ENCODE measurements around the gene EFHC1. TPM values are rescaled to one million over a fixed set of nuclear protein-coding genes. Genes with fewer than 3 reads are reported as not detected.

Gene EFHC1
- total RNA-seq, 1 experiment from 2014 or later = 13.2 TPM

- Histone ChIP-seq H3K27ac (ENCODE audit: insufficient read length, low read depth, low read length) (no peak overlapping the region), H3K23ac (ENCODE audit: insufficient read length, low read depth, low read length) (no peak overlapping the region), H3K14ac (ENCODE audit: insufficient read depth, low read length) (no peak overlapping the region), H2BK15ac (ENCODE audit: low read depth, low read length) (no peak overlapping the region), H2BK12ac (ENCODE audit: insufficient read length, low read depth, low read length) (no peak overlapping the region), H3K56ac (ENCODE audit: insufficient read length, low read depth, low read length) (no peak overlapping the region), H4K8ac (replicated peaks; ENCODE audit: insufficient read length, low read depth, low read length) (no peak overlapping the region), H4K5ac (ENCODE audit: insufficient read length, low read depth, low read length) (no peak overlapping the region), H2AK5ac (ENCODE audit: insufficient read length, low read length) (no peak overlapping the region), H3K23me2 (ENCODE audit: insufficient read length, low read depth, low read length, poor library complexity, severe bottlenecking) (no peaks in the 10 kb centered on the region), H3K9ac (ENCODE audit: extremely low read depth, insufficient read length, low read length) (no peak overlapping the region), H3K79me2 (ENCODE audit: insufficient read depth, low read length) (peaks cover 2% of the 10 kb centered on the region; the same call in 1 of the 2 replicates), H2BK120ac (ENCODE audit: low read depth, low read length, poor library complexity, severe bottlenecking) (no peak overlapping the region), H3K9me3 (ENCODE audit: control insufficient read depth, low read depth, low read length) (no peaks in the 10 kb centered on the region), H3K4me1 (ENCODE audit: insufficient read depth, low read length) (peaks cover 9% of the 10 kb centered on the region; the same call in 1 of the 2 replicates), H2AFZ (ENCODE audit: low read length) (no peak overlapping the region), H3K18ac (ENCODE audit: insufficient read length, low read depth, low read length) (no peak overlapping the region), H2BK20ac (ENCODE audit: low read depth, low read length, poor library complexity, severe bottlenecking) (no peak overlapping the region), H2BK5ac (ENCODE audit: insufficient read length, low read length) (no peak overlapping the region), H4K20me1 (ENCODE audit: control insufficient read depth, insufficient read depth, insufficient read length) (no peaks in the 10 kb centered on the region), H3K27me3 (ENCODE audit: insufficient read depth, low read length) (no peaks in the 10 kb centered on the region), H3K4me2 (ENCODE audit: insufficient read depth, insufficient read length, low read length) (no peak overlapping the region), H3K4ac (ENCODE audit: low read depth, low read length) (no peak overlapping the region), H3K79me1 (ENCODE audit: insufficient read depth, low read depth, low read length, poor library complexity, severe bottlenecking) (no peaks in the 10 kb centered on the region), H4K91ac (ENCODE audit: insufficient read length, low read depth, low read length) (no peak overlapping the region), H3T11ph (ENCODE audit: low read length) (no peak overlapping the region)
- H3K9me3 Mint-ChIP-seq = no peaks in the 10 kb centered on the region
- H3K4me3 Mint-ChIP-seq = no peak overlapping the region
- TF ChIP-seq, protein P1, sequence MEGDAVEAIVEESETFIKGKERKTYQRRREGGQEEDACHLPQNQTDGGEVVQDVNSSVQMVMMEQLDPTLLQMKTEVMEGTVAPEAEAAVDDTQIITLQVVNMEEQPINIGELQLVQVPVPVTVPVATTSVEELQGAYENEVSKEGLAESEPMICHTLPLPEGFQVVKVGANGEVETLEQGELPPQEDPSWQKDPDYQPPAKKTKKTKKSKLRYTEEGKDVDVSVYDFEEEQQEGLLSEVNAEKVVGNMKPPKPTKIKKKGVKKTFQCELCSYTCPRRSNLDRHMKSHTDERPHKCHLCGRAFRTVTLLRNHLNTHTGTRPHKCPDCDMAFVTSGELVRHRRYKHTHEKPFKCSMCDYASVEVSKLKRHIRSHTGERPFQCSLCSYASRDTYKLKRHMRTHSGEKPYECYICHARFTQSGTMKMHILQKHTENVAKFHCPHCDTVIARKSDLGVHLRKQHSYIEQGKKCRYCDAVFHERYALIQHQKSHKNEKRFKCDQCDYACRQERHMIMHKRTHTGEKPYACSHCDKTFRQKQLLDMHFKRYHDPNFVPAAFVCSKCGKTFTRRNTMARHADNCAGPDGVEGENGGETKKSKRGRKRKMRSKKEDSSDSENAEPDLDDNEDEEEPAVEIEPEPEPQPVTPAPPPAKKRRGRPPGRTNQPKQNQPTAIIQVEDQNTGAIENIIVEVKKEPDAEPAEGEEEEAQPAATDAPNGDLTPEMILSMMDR (conservative IDR thresholded peaks at IDR 0.05) = no peak
- H3K27me3 Mint-ChIP-seq (ENCODE audit: low read depth) = no peaks in the 10 kb centered on the region
- peaks cover 4 to 18% (median 5%) of the 10 kb centered on the region in 3 experiments; a peak in 4 of 7 replicates for H3K36me3 Mint-ChIP-seq (ENCODE audit: insufficient read depth in 1 of 3, low read depth in 3 of 3)
- WGBS (ENCODE audit: extremely low coverage, insufficient read length, low lambda C conversion rate) = no CpG with 5 or more reads among the region's 2 CpGs
- no peak for DNase-seq
- H3K27ac Mint-ChIP-seq = peak overlapping the region in 1 of 3 experiments; percentile 55; a peak in 1 of 7 replicates
- H3K4me1 Mint-ChIP-seq = peaks cover 10 to 14% of the 10 kb centered on the region in 2 experiments
These were observed 113.3 kb downstream of the EFHC1 start for GRCh38 chr6:52533491-52533890.

Measured in H9 (cell line).